HEK293 (cell line): ENCODE measurements around the gene C9orf43.

ENCODE experiments used
- GLIS1 ChIP-seq: fragments of 450-650 bp; formaldehyde crosslinking; IDR thresholded peaks from 2 replicates; pipeline ENCODE4 v1.5.1; 2016; ENCODE audit warnings: missing biosample characterization, missing genetic modification characterization
- GLIS2 ChIP-seq: fragments of 450-650 bp; formaldehyde crosslinking; IDR thresholded peaks from 2 replicates; pipeline ENCODE4 v1.5.1; 2016; ENCODE audit warnings: missing biosample characterization, missing genetic modification characterization
- KLF9 ChIP-seq: fragments of 450-650 bp; formaldehyde crosslinking; IDR thresholded peaks from 2 replicates; pipeline ENCODE4 v1.5.1; 2016; ENCODE audit warnings: missing biosample characterization, missing genetic modification characterization, low read depth
- PATZ1 ChIP-seq: fragments of 450-650 bp; formaldehyde crosslinking; IDR thresholded peaks from 2 replicates; pipeline ENCODE4 v1.5.1; 2016; ENCODE audit warnings: missing biosample characterization, missing genetic modification characterization
- PRDM10 ChIP-seq: fragments of 450-650 bp; formaldehyde crosslinking; IDR thresholded peaks from 2 replicates; pipeline ENCODE4 v1.5.1; 2016; ENCODE audit warnings: missing biosample characterization, missing genetic modification characterization
- RBAK ChIP-seq: fragments of 450-650 bp; formaldehyde crosslinking; IDR thresholded peaks from 2 replicates; pipeline ENCODE4 v1.5.1; 2016; ENCODE audit warnings: missing biosample characterization, missing genetic modification characterization
- ZBTB1 ChIP-seq: fragments of 450-650 bp; formaldehyde crosslinking; IDR thresholded peaks from 2 replicates; pipeline ENCODE4 v1.5.1; 2016; ENCODE audit warnings: missing biosample characterization, missing genetic modification characterization
- ZEB2 ChIP-seq: fragments of 450-650 bp; formaldehyde crosslinking; IDR thresholded peaks from 2 replicates; pipeline ENCODE4 v1.5.1; 2016; ENCODE audit warnings: missing biosample characterization, missing genetic modification characterization
- ZNF175 ChIP-seq: fragments of 450-650 bp; formaldehyde crosslinking; IDR thresholded peaks from 2 replicates; pipeline ENCODE4 v1.5.1; 2016; ENCODE audit warnings: missing biosample characterization, missing genetic modification characterization
- ZNF202 ChIP-seq: fragments of 450-650 bp; formaldehyde crosslinking; IDR thresholded peaks from 2 replicates; pipeline ENCODE4 v1.5.1; 2016; ENCODE audit warnings: missing biosample characterization, missing genetic modification characterization, borderline replicate concordance
- ZNF239 ChIP-seq: fragments of 450-650 bp; formaldehyde crosslinking; IDR thresholded peaks from 2 replicates; pipeline ENCODE4 v1.5.1; 2016; ENCODE audit warnings: missing biosample characterization, missing genetic modification characterization
- ZNF274 ChIP-seq, 2 experiments: fragments of 200-500 bp in 1 of 2; fragments of 450-650 bp in 1 of 2; sonication (Bioruptor generic) in 1 of 2; formaldehyde crosslinking in 1 of 2; IDR thresholded peaks; 2 replicates each; pipeline versions ENCODE4 v1.5.1 to v1.6.1; 2014 to 2016; ENCODE audit warnings: borderline replicate concordance in 1 of 2, inconsistent platforms in 1 of 2, low read length in 1 of 2, missing biosample characterization in 1 of 2, missing genetic modification characterization in 1 of 2
- ZNF324 ChIP-seq: fragments of 450-650 bp; formaldehyde crosslinking; IDR thresholded peaks from 2 replicates; pipeline ENCODE4 v1.5.1; 2016; ENCODE audit warnings: missing biosample characterization, missing genetic modification characterization
- ZNF350 ChIP-seq: fragments of 450-650 bp; formaldehyde crosslinking; IDR thresholded peaks from 2 replicates; pipeline ENCODE4 v1.5.0; 2017; ENCODE audit warnings: missing biosample characterization, mild to moderate bottlenecking, missing genetic modification characterization
- ZNF449 ChIP-seq: fragments of 450-650 bp; formaldehyde crosslinking; IDR thresholded peaks from 2 replicates; pipeline ENCODE4 v1.5.1; 2017; ENCODE audit warnings: missing biosample characterization, mild to moderate bottlenecking, missing genetic modification characterization, moderate library complexity
- ZNF645 ChIP-seq: fragments of 450-650 bp; formaldehyde crosslinking; IDR thresholded peaks from 2 replicates; pipeline ENCODE4; 2016; ENCODE audit warnings: missing biosample characterization, missing genetic modification characterization
- ZNF704 ChIP-seq: fragments of 450-650 bp; formaldehyde crosslinking; IDR thresholded peaks from 2 replicates; pipeline ENCODE4 v1.5.1; 2016; ENCODE audit warnings: missing biosample characterization, missing genetic modification characterization
- TF ChIP-seq, protein P1 (sequence below): fragments of 450-650 bp; formaldehyde crosslinking; IDR thresholded peaks from 2 replicates; pipeline ENCODE4 v1.5.1; 2016; ENCODE audit warnings: missing biosample characterization, missing genetic modification characterization
- TF ChIP-seq, protein P2 (sequence below): fragments of 450-650 bp; formaldehyde crosslinking; IDR thresholded peaks from 2 replicates; pipeline ENCODE4 v1.5.1; 2016; ENCODE audit warnings: missing biosample characterization, missing genetic modification characterization

The C9orf43 gene

GRCh38 chr9:113410207-113410864 is at the start of gene C9orf43, which contains the start of gene POLE3 (continued):
- TF ChIP-seq ZBTB1 (tag by site-specific recombination) (no peak; the same call in 1 of the 2 replicates), ZNF324 (tag by site-specific recombination) (0 out of 2 replicates have a peak, but pooled peaks have one; percentile 43), PATZ1 (tag by site-specific recombination) (peak; percentile 89), ZNF350 (tag by site-specific recombination) (no peak), PRDM10 (tag by site-specific recombination) (peak; percentile 89), GLIS2 (peak; percentile 74), ZEB2 (tag by site-specific recombination) (peak; percentile 81), ZNF175 (no peak), ZNF239 (tag by site-specific recombination) (no peak), ZNF274 (IDR thresholded peaks at IDR 0.05; ENCODE audit: low read length) (no peak), ZNF274 (tag by site-specific recombination; IDR thresholded peaks at IDR 0.05; ENCODE audit: borderline replicate concordance) (no peak), ZNF449 (tag by site-specific recombination) (no peak), ZNF704 (tag by site-specific recombination) (no peak), ZNF645 (no peak), GLIS1 (tag by site-specific recombination) (peak; percentile 83), ZNF202 (no peak), RBAK (tag by site-specific recombination) (no peak), KLF9 (tag by site-specific recombination) (peak; percentile 91)
- TF ChIP-seq, protein P1, sequence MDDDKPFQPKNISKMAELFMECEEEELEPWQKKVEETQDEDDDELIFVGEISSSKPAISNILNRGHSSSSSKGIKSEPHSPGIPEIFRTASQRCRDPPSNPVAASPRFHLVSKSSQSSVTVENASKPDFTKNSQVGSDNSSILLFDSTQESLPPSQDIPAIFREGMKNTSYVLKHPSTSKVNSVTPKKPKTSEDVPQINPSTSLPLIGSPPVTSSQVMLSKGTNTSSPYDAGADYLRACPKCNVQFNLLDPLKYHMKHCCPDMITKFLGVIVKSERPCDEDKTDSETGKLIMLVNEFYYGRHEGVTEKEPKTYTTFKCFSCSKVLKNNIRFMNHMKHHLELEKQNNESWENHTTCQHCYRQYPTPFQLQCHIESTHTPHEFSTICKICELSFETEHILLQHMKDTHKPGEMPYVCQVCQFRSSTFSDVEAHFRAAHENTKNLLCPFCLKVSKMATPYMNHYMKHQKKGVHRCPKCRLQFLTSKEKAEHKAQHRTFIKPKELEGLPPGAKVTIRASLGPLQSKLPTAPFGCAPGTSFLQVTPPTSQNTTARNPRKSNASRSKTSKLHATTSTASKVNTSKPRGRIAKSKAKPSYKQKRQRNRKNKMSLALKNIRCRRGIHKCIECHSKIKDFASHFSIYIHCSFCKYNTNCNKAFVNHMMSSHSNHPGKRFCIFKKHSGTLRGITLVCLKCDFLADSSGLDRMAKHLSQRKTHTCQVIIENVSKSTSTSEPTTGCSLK (tag by site-specific recombination): no peak
- TF ChIP-seq, protein P2, sequence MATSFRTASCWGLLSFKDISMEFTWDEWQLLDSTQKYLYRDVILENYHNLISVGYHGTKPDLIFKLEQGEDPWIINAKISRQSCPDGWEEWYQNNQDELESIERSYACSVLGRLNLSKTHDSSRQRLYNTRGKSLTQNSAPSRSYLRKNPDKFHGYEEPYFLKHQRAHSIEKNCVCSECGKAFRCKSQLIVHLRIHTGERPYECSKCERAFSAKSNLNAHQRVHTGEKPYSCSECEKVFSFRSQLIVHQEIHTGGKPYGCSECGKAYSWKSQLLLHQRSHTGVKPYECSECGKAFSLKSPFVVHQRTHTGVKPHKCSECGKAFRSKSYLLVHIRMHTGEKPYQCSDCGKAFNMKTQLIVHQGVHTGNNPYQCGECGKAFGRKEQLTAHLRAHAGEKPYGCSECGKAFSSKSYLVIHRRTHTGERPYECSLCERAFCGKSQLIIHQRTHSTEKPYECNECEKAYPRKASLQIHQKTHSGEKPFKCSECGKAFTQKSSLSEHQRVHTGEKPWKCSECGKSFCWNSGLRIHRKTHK (tag by site-specific recombination): no peak
